Activated CD4-positive, alpha-beta T cell treated with anti-CD3 and anti-CD28 coated beads, Interleukin-2, Interleukin-4, amounts not matched to agents 100 ng/mL and 50 ng/mL, durations not matched to agents 16 hours and 8 hours (primary cell): ENCODE measurements around the gene RABGGTA.
"Not testable (repeated sequence)": the region's sequence is repeated elsewhere in the genome, so short reads cannot be mapped to it uniquely, and the experiment has no call there.

Experiments
- DNase-seq: peaks from one replicate; pipeline ENCODE4 v3.0.0-alpha.2; 2020; ENCODE audit warnings: low spot score

RABGGTA gene

GRCh38 chr14:24260780-24261157, 10.6 kb downstream of the RABGGTA start:
- DNase-seq: no peak

- DNase-seq: no peak
Observed at GRCh38 chr14:24260026-24260779, 11.2 kb downstream of the RABGGTA start.

- no peak for DNase-seq
Observed at GRCh38 chr14:24259282-24260025, 11.9 kb downstream of the RABGGTA start.

- DNase-seq: no peak
Observed at GRCh38 chr14:24258548-24259265, 12.7 kb downstream of the RABGGTA start.

- DNase-seq: no peak
Observed at GRCh38 chr14:24258119-24258518, 13.3 kb downstream of the RABGGTA start.

- no peak for DNase-seq
Observed at GRCh38 chr14:24256960-24257359, 14.4 kb downstream of the RABGGTA start.

- DNase-seq: no peak
Observed at GRCh38 chr14:24255931-24256711, 15.3 kb downstream of the RABGGTA start.

GRCh38 chr14:24255438-24255837, 16.0 kb downstream of the RABGGTA start:
- DNase-seq: no peak

- DNase-seq: no peak
Observed at GRCh38 chr14:24254630-24255392, 16.6 kb downstream of the RABGGTA start.

GRCh38 chr14:24253936-24254335, 17.5 kb downstream of the RABGGTA start:
- no peak for DNase-seq

GRCh38 chr14:24252289-24253124, 18.9 kb downstream of the RABGGTA start:
- DNase-seq: no peak

- DNase-seq: no peak
Observed at GRCh38 chr14:24251880-24252288, 19.5 kb downstream of the RABGGTA start.

GRCh38 chr14:24250354-24250753, 21.0 kb downstream of the RABGGTA start:
- DNase-seq: no peak

GRCh38 chr14:24249230-24250021, 22.0 kb downstream of the RABGGTA start:
- no peak for DNase-seq

GRCh38 chr14:24247422-24247821, 24.0 kb downstream of the RABGGTA start:
- DNase-seq: peak; percentile 44

GRCh38 chr14:24246765-24247212, 24.6 kb downstream of the RABGGTA start:
- peak; percentile 84 for DNase-seq

- DNase-seq: not testable (repeated sequence)
Observed at GRCh38 chr14:24245350-24245749, 26.0 kb downstream of the RABGGTA start.

- DNase-seq: no peak
Observed at GRCh38 chr14:24243336-24243836, 28.0 kb downstream of the RABGGTA start.

GRCh38 chr14:24241829-24242443, 29.5 kb downstream of the RABGGTA start:
- DNase-seq: peak; percentile 93
